Measurements from ENCODE around the gene DEFB119.

DNA sequence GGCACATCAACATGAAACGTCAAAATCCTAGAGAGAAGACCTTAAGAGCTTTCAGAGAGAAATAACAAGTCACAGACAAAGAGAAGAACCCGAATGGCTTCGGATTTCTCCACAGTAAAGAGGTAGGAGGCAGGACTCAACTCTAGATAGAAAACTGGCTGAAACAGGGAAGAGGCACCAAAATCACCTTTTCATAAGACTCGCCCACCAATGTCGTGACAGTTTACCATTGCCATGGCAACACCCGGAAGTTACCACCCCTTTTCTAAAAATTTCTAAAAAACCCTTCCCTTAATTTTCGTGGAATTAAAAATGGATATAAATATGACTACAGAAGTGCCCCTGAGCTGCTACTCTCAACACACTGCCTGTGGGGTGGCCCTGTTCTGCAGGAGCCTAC lies 27.9 kb upstream of the DEFB119 start:
- TF ChIP-seq, protein P1, sequence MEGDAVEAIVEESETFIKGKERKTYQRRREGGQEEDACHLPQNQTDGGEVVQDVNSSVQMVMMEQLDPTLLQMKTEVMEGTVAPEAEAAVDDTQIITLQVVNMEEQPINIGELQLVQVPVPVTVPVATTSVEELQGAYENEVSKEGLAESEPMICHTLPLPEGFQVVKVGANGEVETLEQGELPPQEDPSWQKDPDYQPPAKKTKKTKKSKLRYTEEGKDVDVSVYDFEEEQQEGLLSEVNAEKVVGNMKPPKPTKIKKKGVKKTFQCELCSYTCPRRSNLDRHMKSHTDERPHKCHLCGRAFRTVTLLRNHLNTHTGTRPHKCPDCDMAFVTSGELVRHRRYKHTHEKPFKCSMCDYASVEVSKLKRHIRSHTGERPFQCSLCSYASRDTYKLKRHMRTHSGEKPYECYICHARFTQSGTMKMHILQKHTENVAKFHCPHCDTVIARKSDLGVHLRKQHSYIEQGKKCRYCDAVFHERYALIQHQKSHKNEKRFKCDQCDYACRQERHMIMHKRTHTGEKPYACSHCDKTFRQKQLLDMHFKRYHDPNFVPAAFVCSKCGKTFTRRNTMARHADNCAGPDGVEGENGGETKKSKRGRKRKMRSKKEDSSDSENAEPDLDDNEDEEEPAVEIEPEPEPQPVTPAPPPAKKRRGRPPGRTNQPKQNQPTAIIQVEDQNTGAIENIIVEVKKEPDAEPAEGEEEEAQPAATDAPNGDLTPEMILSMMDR (conservative IDR thresholded peaks at IDR 0.05 in 1 of 2, IDR thresholded peaks at IDR 0.05 in 1 of 2; ENCODE audit: low read depth in 1 of 2, low read length in 2 of 2) = no peak
- TF ChIP-seq EZH2 (IDR thresholded peaks at IDR 0.05; ENCODE audit: low read length, missing control alignments) = no peak

Data from fibroblast of lung (primary cell).